ENCODE data around the gene KIF17. TPM values are rescaled to one million over a fixed set of nuclear protein-coding genes. Genes with fewer than 3 reads are reported as not detected.

KIF17 gene
- total and polyA plus RNA-seq, 9 donors, result 0.56 to 6.2 (median 2.2) TPM

GRCh38 chr1:20672265-20672632 is 45.6 kb downstream of the KIF17 start:
- no peak for DNase-seq
- intact Hi-C loops (cut with DNase I), result no loop called here
- TF ChIP-seq POLR2A (IDR thresholded peaks at IDR 0.05) (no peak), EP300 (IDR thresholded peaks at IDR 0.05) (no peak), CTCF (IDR thresholded peaks at IDR 0.05) (no peak)
- Histone ChIP-seq H3K4me3 (no peak overlapping the region), H3K9me3 (no peaks in the 10 kb centered on the region), H3K4me1 (ENCODE audit: insufficient read depth) (no peaks in the 10 kb centered on the region), H3K36me3 (no peaks in the 10 kb centered on the region), H3K27ac (no peak overlapping the region), H3K27me3 (no peaks in the 10 kb centered on the region)
- WGBS, 3 donors, result 88 to 90% (median 89%) methylated on average over 4 of the region's 4 CpGs

GRCh38 chr1:20670936-20671335 is 46.9 kb downstream of the KIF17 start:
- TF ChIP-seq POLR2A (IDR thresholded peaks at IDR 0.05), result no peak
- TF ChIP-seq EP300 (IDR thresholded peaks at IDR 0.05), result no peak
- no peak for TF ChIP-seq CTCF (IDR thresholded peaks at IDR 0.05)
- 86 to 95% (median 91%) methylated on average over 5 of the region's 5 CpGs for WGBS, 3 donors
- DNase-seq, result no peak
- Histone ChIP-seq H3K9me3 (no peaks in the 10 kb centered on the region), H3K4me3 (no peak overlapping the region), H3K36me3 (no peaks in the 10 kb centered on the region), H3K27ac (no peak overlapping the region), H3K4me1 (ENCODE audit: insufficient read depth) (no peaks in the 10 kb centered on the region), H3K27me3 (no peaks in the 10 kb centered on the region)
- intact Hi-C loops (cut with DNase I), result no loop called here

GRCh38 chr1:20668581-20668980 is 49.2 kb downstream of the KIF17 start:
- WGBS, 3 donors, result 88 to 100% (median 97%) methylated on average over 1 of the region's 1 CpG
- intact Hi-C loops (cut with DNase I), result no loop called here

GRCh38 chr1:20666804-20667203 is 51.0 kb downstream of the KIF17 start:
- H3K27me3 ChIP-seq, result no peaks in the 10 kb centered on the region
- no peaks in the 10 kb centered on the region for H3K9me3 ChIP-seq
- H3K4me3 ChIP-seq, result no peak overlapping the region
- no peak for DNase-seq
- no peak for TF ChIP-seq POLR2A (IDR thresholded peaks at IDR 0.05)
- TF ChIP-seq EP300 (IDR thresholded peaks at IDR 0.05), result no peak
- no peak for TF ChIP-seq CTCF (IDR thresholded peaks at IDR 0.05)
- H3K27ac ChIP-seq, result no peak overlapping the region
- H3K4me1 ChIP-seq (ENCODE audit: insufficient read depth), result peaks cover 6% of the 10 kb centered on the region
- H3K36me3 ChIP-seq, result no peaks in the 10 kb centered on the region
- intact Hi-C loops (cut with DNase I), result no loop called here
- WGBS, 3 donors, result 96 to 100% (median 100%) methylated on average over 1 of the region's 1 CpG

More at GRCh38 chr1:20668581-20668980, 49.2 kb downstream of the KIF17 start:
- no peaks in the 10 kb centered on the region for H3K4me1 ChIP-seq (ENCODE audit: insufficient read depth)
- no peak for DNase-seq
- H3K9me3 ChIP-seq, result no peaks in the 10 kb centered on the region
- TF ChIP-seq POLR2A (IDR thresholded peaks at IDR 0.05), result no peak
- no peak for TF ChIP-seq EP300 (IDR thresholded peaks at IDR 0.05)
- no peak for TF ChIP-seq CTCF (IDR thresholded peaks at IDR 0.05)
- H3K36me3 ChIP-seq, result no peaks in the 10 kb centered on the region
- no peak overlapping the region for H3K4me3 ChIP-seq
- H3K27ac ChIP-seq, result no peak overlapping the region
- H3K27me3 ChIP-seq, result no peaks in the 10 kb centered on the region

GRCh38 chr1:20666146-20666545 is 51.7 kb downstream of the KIF17 start:
- 74 to 82% (median 77%) methylated on average over 15 to 16 of the region's 16 CpGs for WGBS, 3 donors
- Histone ChIP-seq H3K27ac (no peak overlapping the region), H3K4me1 (ENCODE audit: insufficient read depth) (peaks cover 6% of the 10 kb centered on the region), H3K9me3 (no peaks in the 10 kb centered on the region), H3K36me3 (no peaks in the 10 kb centered on the region), H3K4me3 (no peak overlapping the region), H3K27me3 (no peaks in the 10 kb centered on the region)
- DNase-seq, result no peak
- intact Hi-C loops (cut with DNase I), result no loop called here
- no peak for TF ChIP-seq EP300 (IDR thresholded peaks at IDR 0.05)
- TF ChIP-seq POLR2A (IDR thresholded peaks at IDR 0.05), result no peak
- TF ChIP-seq CTCF (IDR thresholded peaks at IDR 0.05), result no peak
